SJCRH30 (cell line): ENCODE data around the gene PRKN. TPM values are rescaled to one million over a fixed set of nuclear protein-coding genes. Genes with fewer than 3 reads are reported as not detected.

Experiments
- DNase-seq, 2 experiments: peaks; one replicate each; pipeline ENCODE4 v3.0.0-alpha.2; 2015 to 2020
- H3K27ac ChIP-seq: fragments of 250-450 bp; sonication (Bioruptor Pico); 2 replicates; pipeline ENCODE4 v1.5.1; 2020; ENCODE audit warnings: mild to moderate bottlenecking, moderate library complexity
- H3K27me3 ChIP-seq: fragments of 250-450 bp; sonication (Bioruptor Pico); 2 replicates; pipeline ENCODE4 v1.5.1; 2020; ENCODE audit warnings: mild to moderate bottlenecking, moderate library complexity
- H3K36me3 ChIP-seq: fragments of 250-450 bp; sonication (Bioruptor Pico); 2 replicates; pipeline ENCODE4 v1.5.1; 2020; ENCODE audit warnings: mild to moderate bottlenecking, moderate library complexity
- H3K4me1 ChIP-seq: fragments of 250-450 bp; sonication (Bioruptor Pico); 2 replicates; pipeline ENCODE4 v1.5.1; 2020; ENCODE audit warnings: mild to moderate bottlenecking, moderate library complexity
- H3K4me3 ChIP-seq: fragments of 250-450 bp; sonication (Bioruptor Pico); 2 replicates; pipeline ENCODE4 v1.5.1; 2020; ENCODE audit warnings: mild to moderate bottlenecking, moderate library complexity
- H3K9me3 ChIP-seq: fragments of 250-450 bp; sonication (Bioruptor Pico); replicated peaks from 2 replicates; pipeline ENCODE4 v1.5.1; 2020; ENCODE audit warnings: mild to moderate bottlenecking, moderate library complexity
- total RNA-seq: library from RNA; depleted of rRNA; stranded (reverse); fragments of >200 nt; shearing (Covaris generic); gene quantifications from 2 replicates; pipeline ENCODE4 v1.2.3, GENCODE V29; 2014

Gene PRKN
- total RNA-seq, 1 experiment from 2014 or later: not detected

GRCh38 chr6:162702446-162702845 lies 25.1 kb downstream of the PRKN start:
- Histone ChIP-seq H3K27ac (no peak overlapping the region), H3K4me3 (no peak overlapping the region), H3K4me1 (no peaks in the 10 kb centered on the region), H3K9me3 (no peaks in the 10 kb centered on the region), H3K36me3 (no peaks in the 10 kb centered on the region), H3K27me3 (no peaks in the 10 kb centered on the region)
- DNase-seq: no peak

GRCh38 chr6:162701551-162701950 lies 26.0 kb downstream of the PRKN start:
- H3K4me1 ChIP-seq: no peaks in the 10 kb centered on the region
- H3K4me3 ChIP-seq: no peak overlapping the region
- no peaks in the 10 kb centered on the region for H3K9me3 ChIP-seq
- DNase-seq: no peak
- H3K36me3 ChIP-seq: no peaks in the 10 kb centered on the region
- no peaks in the 10 kb centered on the region for H3K27me3 ChIP-seq
- H3K27ac ChIP-seq: no peak overlapping the region

GRCh38 chr6:162700966-162701365 lies 26.6 kb downstream of the PRKN start:
- no peaks in the 10 kb centered on the region for H3K4me1 ChIP-seq
- DNase-seq: no peak
- no peaks in the 10 kb centered on the region for H3K27me3 ChIP-seq
- H3K27ac ChIP-seq: no peak overlapping the region
- H3K36me3 ChIP-seq: no peaks in the 10 kb centered on the region
- H3K9me3 ChIP-seq: no peaks in the 10 kb centered on the region
- no peak overlapping the region for H3K4me3 ChIP-seq

- Histone ChIP-seq H3K36me3 (no peaks in the 10 kb centered on the region), H3K9me3 (no peaks in the 10 kb centered on the region), H3K4me3 (no peak overlapping the region), H3K27me3 (no peaks in the 10 kb centered on the region), H3K27ac (no peak overlapping the region), H3K4me1 (no peaks in the 10 kb centered on the region)
- no peak for DNase-seq
These were observed 27.6 kb downstream of the PRKN start for GRCh38 chr6:162699961-162700360.

- H3K4me3 ChIP-seq: no peak overlapping the region
- no peak for DNase-seq
- H3K9me3 ChIP-seq: no peaks in the 10 kb centered on the region
- no peaks in the 10 kb centered on the region for H3K27me3 ChIP-seq
- no peaks in the 10 kb centered on the region for H3K4me1 ChIP-seq
- H3K27ac ChIP-seq: no peak overlapping the region
- no peaks in the 10 kb centered on the region for H3K36me3 ChIP-seq
These were observed 29.1 kb downstream of the PRKN start for GRCh38 chr6:162698440-162698839.

- Histone ChIP-seq H3K27ac (no peak overlapping the region), H3K27me3 (no peaks in the 10 kb centered on the region), H3K4me1 (no peaks in the 10 kb centered on the region)
These were observed 29.6 kb downstream of the PRKN start for GRCh38 chr6:162697872-162698403.

GRCh38 chr6:162690158-162690557 lies 37.4 kb downstream of the PRKN start:
- DNase-seq: no peak
- H3K27ac ChIP-seq: no peak overlapping the region
- no peaks in the 10 kb centered on the region for H3K36me3 ChIP-seq
- no peaks in the 10 kb centered on the region for H3K4me1 ChIP-seq
- no peaks in the 10 kb centered on the region for H3K27me3 ChIP-seq
- H3K9me3 ChIP-seq: no peaks in the 10 kb centered on the region
- no peak overlapping the region for H3K4me3 ChIP-seq

More at GRCh38 chr6:162697872-162698403, 29.6 kb downstream of the PRKN start:
- DNase-seq: no peak
- H3K36me3 ChIP-seq: no peaks in the 10 kb centered on the region
- no peak overlapping the region for H3K4me3 ChIP-seq
- no peaks in the 10 kb centered on the region for H3K9me3 ChIP-seq

- H3K4me1 ChIP-seq: no peaks in the 10 kb centered on the region
- H3K27me3 ChIP-seq: no peaks in the 10 kb centered on the region
- no peaks in the 10 kb centered on the region for H3K36me3 ChIP-seq
- H3K9me3 ChIP-seq: no peaks in the 10 kb centered on the region
- no peak overlapping the region for H3K27ac ChIP-seq
- H3K4me3 ChIP-seq: no peak overlapping the region
- DNase-seq: no peak
These were observed 38.7 kb downstream of the PRKN start for GRCh38 chr6:162688751-162689345.

- no peaks in the 10 kb centered on the region for H3K36me3 ChIP-seq
- no peak overlapping the region for H3K4me3 ChIP-seq
- no peaks in the 10 kb centered on the region for H3K4me1 ChIP-seq
- no peaks in the 10 kb centered on the region for H3K27me3 ChIP-seq
- no peaks in the 10 kb centered on the region for H3K9me3 ChIP-seq
- DNase-seq: no peak
- no peak overlapping the region for H3K27ac ChIP-seq
These were observed 42.0 kb downstream of the PRKN start for GRCh38 chr6:162685586-162685985.

GRCh38 chr6:162684961-162685360 lies 42.6 kb downstream of the PRKN start:
- H3K9me3 ChIP-seq: no peaks in the 10 kb centered on the region
- no peak overlapping the region for H3K27ac ChIP-seq
- H3K4me1 ChIP-seq: no peaks in the 10 kb centered on the region
- H3K4me3 ChIP-seq: no peak overlapping the region
- no peaks in the 10 kb centered on the region for H3K36me3 ChIP-seq
- DNase-seq: no peak
- H3K27me3 ChIP-seq: no peaks in the 10 kb centered on the region

GRCh38 chr6:162684052-162684451 lies 43.5 kb downstream of the PRKN start:
- DNase-seq: no peak
- Histone ChIP-seq H3K27me3 (no peaks in the 10 kb centered on the region), H3K27ac (no peak overlapping the region), H3K36me3 (no peaks in the 10 kb centered on the region), H3K4me3 (no peak overlapping the region), H3K9me3 (no peaks in the 10 kb centered on the region), H3K4me1 (no peaks in the 10 kb centered on the region)

GRCh38 chr6:162683135-162683534 lies 44.4 kb downstream of the PRKN start:
- no peak for DNase-seq
- H3K27me3 ChIP-seq: no peaks in the 10 kb centered on the region
- H3K4me1 ChIP-seq: no peaks in the 10 kb centered on the region
- no peaks in the 10 kb centered on the region for H3K36me3 ChIP-seq
- H3K9me3 ChIP-seq: no peaks in the 10 kb centered on the region
- H3K4me3 ChIP-seq: no peak overlapping the region
- H3K27ac ChIP-seq: no peak overlapping the region

- H3K27ac ChIP-seq: no peak overlapping the region
- H3K9me3 ChIP-seq: no peaks in the 10 kb centered on the region
- H3K36me3 ChIP-seq: no peaks in the 10 kb centered on the region
- H3K4me1 ChIP-seq: no peaks in the 10 kb centered on the region
- H3K27me3 ChIP-seq: no peaks in the 10 kb centered on the region
- no peak overlapping the region for H3K4me3 ChIP-seq
- DNase-seq: no peak
These were observed 46.1 kb downstream of the PRKN start for GRCh38 chr6:162681447-162681846.

- no peak for DNase-seq
- H3K4me3 ChIP-seq: no peak overlapping the region
- no peaks in the 10 kb centered on the region for H3K36me3 ChIP-seq
- no peak overlapping the region for H3K27ac ChIP-seq
- H3K9me3 ChIP-seq: no peaks in the 10 kb centered on the region
- H3K4me1 ChIP-seq: no peaks in the 10 kb centered on the region
- no peaks in the 10 kb centered on the region for H3K27me3 ChIP-seq
These were observed 46.7 kb downstream of the PRKN start for GRCh38 chr6:162680871-162681270.

- no peaks in the 10 kb centered on the region for H3K27me3 ChIP-seq
- no peak overlapping the region for H3K27ac ChIP-seq
- no peak for DNase-seq
- no peaks in the 10 kb centered on the region for H3K36me3 ChIP-seq
- H3K4me3 ChIP-seq: no peak overlapping the region
- no peaks in the 10 kb centered on the region for H3K9me3 ChIP-seq
- no peaks in the 10 kb centered on the region for H3K4me1 ChIP-seq
These were observed 47.2 kb downstream of the PRKN start for GRCh38 chr6:162680367-162680766.

GRCh38 chr6:162679681-162680080 lies 47.9 kb downstream of the PRKN start:
- H3K27me3 ChIP-seq: no peaks in the 10 kb centered on the region
- no peaks in the 10 kb centered on the region for H3K36me3 ChIP-seq
- H3K9me3 ChIP-seq: no peaks in the 10 kb centered on the region
- no peak for DNase-seq
- no peak overlapping the region for H3K27ac ChIP-seq
- H3K4me3 ChIP-seq: no peak overlapping the region
- H3K4me1 ChIP-seq: no peaks in the 10 kb centered on the region
